Measurements from ENCODE around the gene TRDN.

DNA sequence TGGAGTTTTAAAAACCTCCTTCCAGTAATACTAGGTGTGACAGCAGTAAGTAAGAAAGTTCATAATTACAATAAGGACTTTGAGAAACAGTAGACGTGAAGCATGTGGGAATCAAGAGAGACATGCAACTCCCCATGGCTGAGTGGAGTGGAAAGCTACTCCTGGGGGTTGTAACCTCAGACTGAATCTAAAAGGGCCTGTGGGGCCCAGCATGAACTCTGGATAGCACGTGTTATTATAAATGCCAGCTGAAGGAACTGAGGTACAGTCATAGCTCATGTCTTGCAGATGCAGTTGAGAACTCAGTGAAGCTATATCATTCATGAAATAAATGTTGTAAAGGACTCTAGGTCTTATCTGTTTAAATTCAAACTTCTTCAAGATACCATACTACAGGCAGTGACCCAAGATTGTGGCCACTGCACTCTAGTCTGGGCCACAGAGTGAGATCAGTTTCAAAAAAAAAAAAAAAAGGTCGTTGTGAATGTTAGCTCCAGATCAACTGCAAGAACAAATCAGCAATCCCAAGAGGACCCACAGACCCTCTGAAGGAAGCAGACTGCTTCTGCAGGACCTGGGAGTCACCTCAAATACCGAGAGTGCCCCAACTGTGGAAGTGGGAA lies 189.3 kb downstream of the TRDN start:
- TF ChIP-seq, protein P1, sequence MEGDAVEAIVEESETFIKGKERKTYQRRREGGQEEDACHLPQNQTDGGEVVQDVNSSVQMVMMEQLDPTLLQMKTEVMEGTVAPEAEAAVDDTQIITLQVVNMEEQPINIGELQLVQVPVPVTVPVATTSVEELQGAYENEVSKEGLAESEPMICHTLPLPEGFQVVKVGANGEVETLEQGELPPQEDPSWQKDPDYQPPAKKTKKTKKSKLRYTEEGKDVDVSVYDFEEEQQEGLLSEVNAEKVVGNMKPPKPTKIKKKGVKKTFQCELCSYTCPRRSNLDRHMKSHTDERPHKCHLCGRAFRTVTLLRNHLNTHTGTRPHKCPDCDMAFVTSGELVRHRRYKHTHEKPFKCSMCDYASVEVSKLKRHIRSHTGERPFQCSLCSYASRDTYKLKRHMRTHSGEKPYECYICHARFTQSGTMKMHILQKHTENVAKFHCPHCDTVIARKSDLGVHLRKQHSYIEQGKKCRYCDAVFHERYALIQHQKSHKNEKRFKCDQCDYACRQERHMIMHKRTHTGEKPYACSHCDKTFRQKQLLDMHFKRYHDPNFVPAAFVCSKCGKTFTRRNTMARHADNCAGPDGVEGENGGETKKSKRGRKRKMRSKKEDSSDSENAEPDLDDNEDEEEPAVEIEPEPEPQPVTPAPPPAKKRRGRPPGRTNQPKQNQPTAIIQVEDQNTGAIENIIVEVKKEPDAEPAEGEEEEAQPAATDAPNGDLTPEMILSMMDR (IDR thresholded peaks at IDR 0.05): no peak
- no peak for TF ChIP-seq POLR2A (IDR thresholded peaks at IDR 0.05)
